ENCODE measurements around the gene GPR3. TPM values are rescaled to one million over a fixed set of nuclear protein-coding genes. Genes with fewer than 3 reads are reported as not detected.

GPR3 gene
- total and polyA plus RNA-seq, 2 of the 13 experiments (the other 11 are each of a cell fraction or from before 2014, with no cell fraction given): 1.00 to 2.6 TPM

DNA sequence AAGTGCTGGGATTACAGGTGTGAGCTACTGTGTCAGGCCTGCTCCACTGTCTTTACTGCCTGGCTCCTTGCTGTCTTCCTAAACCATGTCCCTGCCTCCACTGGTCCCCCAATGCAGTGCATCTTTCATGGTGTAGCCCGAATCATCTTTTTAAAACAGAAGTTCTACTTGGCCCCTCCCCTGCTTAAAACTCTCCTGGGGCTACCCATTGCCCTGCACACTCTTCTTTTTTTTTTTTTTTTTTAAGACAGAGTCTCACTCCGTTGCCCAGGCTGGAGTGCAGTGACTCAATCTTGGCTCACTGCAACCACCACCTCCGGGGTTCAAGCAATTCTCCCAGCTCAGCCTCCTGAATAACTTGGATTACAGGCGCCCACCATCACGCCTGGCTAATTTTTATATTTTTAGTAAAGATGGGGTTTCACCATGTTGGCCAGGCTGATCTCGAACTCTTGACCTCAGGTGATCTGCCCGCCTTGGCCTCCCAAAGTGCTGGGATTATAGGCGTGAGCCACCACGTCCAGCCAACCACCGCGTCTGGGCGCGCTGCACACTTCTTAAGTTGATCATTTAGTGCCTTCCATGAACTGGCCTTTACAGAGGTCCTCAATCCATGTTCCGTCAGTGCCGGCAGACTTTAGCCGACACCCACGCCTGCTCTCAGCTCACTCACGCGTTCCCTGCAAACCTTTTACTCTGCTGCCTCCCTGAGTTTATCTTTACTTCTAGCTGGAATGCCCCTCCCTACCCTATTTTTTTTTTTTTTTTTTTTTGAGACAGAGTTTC, 20.2 kb upstream of the GPR3 start:
- Histone ChIP-seq H3K4me3 (replicated peaks in 1 of 3; ENCODE audit: insufficient read depth in 1 of 3, low read depth in 2 of 3, low read length in 3 of 3) (no peak overlapping the region), H3K27ac (ENCODE audit: extremely low read length, insufficient read depth, low read length) (no peak overlapping the region), H3K27me3 (ENCODE audit: control insufficient read depth in 1 of 2, insufficient read depth in 2 of 2, low read length in 2 of 2) (peaks cover 5 to 33% of the 10 kb centered on the region in 2 experiments; a peak in 4 of 5 replicates), H3K79me2 (ENCODE audit: insufficient read depth, low read length) (no peaks in the 10 kb centered on the region), H3K4me2 (ENCODE audit: low read depth, low read length) (no peak overlapping the region), H2AFZ (ENCODE audit: low read length) (no peak overlapping the region), H3K9me3 (ENCODE audit: low read length) (no peaks in the 10 kb centered on the region), H3K4me1 (ENCODE audit: insufficient read depth, low read length) (peaks cover 10% of the 10 kb centered on the region), H3K36me3 (replicated peaks in 1 of 2; ENCODE audit: control insufficient read depth in 1 of 2, insufficient read depth in 2 of 2, low read length in 2 of 2) (no peaks in the 10 kb centered on the region), H3K9ac (ENCODE audit: insufficient read depth, low read depth, low read length) (no peak overlapping the region), H4K20me1 (ENCODE audit: insufficient read depth, low read length) (no peaks in the 10 kb centered on the region)
- 51% methylated on average over 18 of the region's 19 CpGs for WGBS (ENCODE audit: low lambda C conversion rate)
- ATAC-seq (peak; percentile 22; the same call in 1 of the 3 replicates), FAIRE-seq (no peak), DNase-seq (ENCODE audit: low spot score) (no peak)
- ChIA-PET POLR2A (interaction anchor here (0.6 kb wide), 1 partner anchor 53 kb away, joined by 4 read pairs; no protein-coding TSS in a partner anchor), CTCF (ENCODE audit: low intra/inter-chr PET ratio, low total read pairs) (interaction anchor here (1.6 kb wide), 1 partner anchor 15 kb away, joined by 6 read pairs; no protein-coding TSS in a partner anchor)
- in situ Hi-C loops (cut with HindIII; ENCODE audit: extremely low pct_ligation_motif_present, low pct_unique_long_range_greater_than_20kb) (no loop called here), intact Hi-C loops (cut with micrococcal nuclease; ENCODE audit: unreplicated experiment) (no loop called here)
- TF ChIP-seq ZNF33B (CRISPR knock-in tag; IDR thresholded peaks at IDR 0.05) (no peak), KLF16 (CRISPR knock-in tag; IDR thresholded peaks at IDR 0.05) (no peak), KDM1A (CRISPR knock-in tag; IDR thresholded peaks at IDR 0.05) (no peak), ZNF484 (CRISPR knock-in tag; IDR thresholded peaks at IDR 0.05; ENCODE audit: borderline replicate concordance, low read depth) (no peak), ZBTB37 (CRISPR knock-in tag; IDR thresholded peaks at IDR 0.05) (no peak), KAT2B (IDR thresholded peaks at IDR 0.05; ENCODE audit: borderline replicate concordance, low read depth, low read length) (no peak), ZNF670 (CRISPR knock-in tag; IDR thresholded peaks at IDR 0.05; ENCODE audit: borderline replicate concordance) (no peak), RXRA (CRISPR knock-in tag; IDR thresholded peaks at IDR 0.05) (no peak), ZFAT (CRISPR knock-in tag; conservative IDR thresholded peaks at IDR 0.05) (no peak), DBP (CRISPR knock-in tag; IDR thresholded peaks at IDR 0.05; ENCODE audit: not compliant biosample characterization) (no peak), ATF3 (CRISPR knock-in tag; IDR thresholded peaks at IDR 0.05) (no peak), BCL6 (CRISPR knock-in tag; IDR thresholded peaks at IDR 0.05) (no peak), TOE1 (CRISPR knock-in tag; IDR thresholded peaks at IDR 0.05) (no peak), TBX3 (IDR thresholded peaks at IDR 0.05; ENCODE audit: borderline replicate concordance) (no peak)
- TF ChIP-seq, protein P1, sequence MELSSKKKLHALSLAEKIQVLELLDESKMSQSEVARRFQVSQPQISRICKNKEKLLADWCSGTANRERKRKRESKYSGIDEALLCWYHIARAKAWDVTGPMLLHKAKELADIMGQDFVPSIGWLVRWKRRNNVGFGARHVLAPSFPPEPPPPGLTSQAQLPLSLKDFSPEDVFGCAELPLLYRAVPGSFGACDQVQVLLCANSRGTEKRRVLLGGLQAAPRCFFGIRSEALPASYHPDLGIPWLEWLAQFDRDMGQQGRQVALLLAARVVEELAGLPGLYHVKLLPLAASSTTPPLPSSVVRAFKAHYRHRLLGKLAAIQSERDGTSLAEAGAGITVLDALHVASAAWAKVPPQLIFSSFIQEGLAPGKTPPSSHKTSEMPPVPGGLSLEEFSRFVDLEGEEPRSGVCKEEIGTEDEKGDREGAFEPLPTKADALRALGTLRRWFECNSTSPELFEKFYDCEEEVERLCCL (CRISPR knock-in tag; IDR thresholded peaks at IDR 0.05; ENCODE audit: borderline replicate concordance): no peak
- BruUV-seq (replicated peaks): no TSS peak
